ENCODE measurements around the gene CDH13.

Gene CDH13

DNA sequence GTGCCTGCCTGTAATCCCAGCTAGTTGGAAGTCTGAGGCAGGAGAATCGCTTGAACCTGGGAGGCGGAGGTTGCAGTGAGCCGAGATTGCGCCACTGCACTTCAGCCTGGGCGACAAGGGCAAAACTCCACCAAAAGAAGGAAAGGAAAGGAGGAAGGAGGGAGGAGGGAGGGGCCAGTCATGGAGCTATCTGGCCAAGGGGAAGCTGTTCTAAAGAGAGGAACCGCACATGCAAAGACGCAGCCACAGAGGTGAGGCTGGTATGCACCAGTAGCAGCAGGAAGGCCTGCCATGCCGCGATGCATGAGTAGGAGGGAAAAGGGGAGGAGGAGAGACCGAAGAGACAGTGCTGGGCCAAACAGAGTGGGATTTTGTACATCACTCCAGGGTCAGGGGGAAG, 1216.9 kb downstream of the CDH13 start:
- DNase-seq (ENCODE audit: low spot score), result no peak

DNA sequence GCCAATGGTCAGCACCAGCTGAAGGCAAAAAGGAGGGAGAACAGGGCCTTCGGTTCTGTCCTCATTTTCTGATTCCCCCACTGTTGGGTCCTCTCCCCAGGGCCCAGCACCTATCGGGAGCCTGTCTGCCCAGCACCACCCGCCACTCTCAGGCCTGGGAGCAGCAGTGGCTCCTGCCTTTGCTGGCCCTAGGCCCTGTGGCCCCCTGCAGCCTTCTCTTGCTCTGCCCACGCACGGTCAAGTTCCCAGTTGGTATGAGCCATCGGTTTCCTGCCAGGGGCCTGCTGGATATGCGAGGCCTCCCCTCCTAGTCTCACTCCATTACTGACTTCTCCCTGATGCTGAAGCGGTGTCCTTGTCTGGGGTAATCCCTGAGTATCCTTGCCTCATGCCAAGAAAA, 1218.5 kb downstream of the CDH13 start:
- DNase-seq (ENCODE audit: low spot score), result no peak

DNA sequence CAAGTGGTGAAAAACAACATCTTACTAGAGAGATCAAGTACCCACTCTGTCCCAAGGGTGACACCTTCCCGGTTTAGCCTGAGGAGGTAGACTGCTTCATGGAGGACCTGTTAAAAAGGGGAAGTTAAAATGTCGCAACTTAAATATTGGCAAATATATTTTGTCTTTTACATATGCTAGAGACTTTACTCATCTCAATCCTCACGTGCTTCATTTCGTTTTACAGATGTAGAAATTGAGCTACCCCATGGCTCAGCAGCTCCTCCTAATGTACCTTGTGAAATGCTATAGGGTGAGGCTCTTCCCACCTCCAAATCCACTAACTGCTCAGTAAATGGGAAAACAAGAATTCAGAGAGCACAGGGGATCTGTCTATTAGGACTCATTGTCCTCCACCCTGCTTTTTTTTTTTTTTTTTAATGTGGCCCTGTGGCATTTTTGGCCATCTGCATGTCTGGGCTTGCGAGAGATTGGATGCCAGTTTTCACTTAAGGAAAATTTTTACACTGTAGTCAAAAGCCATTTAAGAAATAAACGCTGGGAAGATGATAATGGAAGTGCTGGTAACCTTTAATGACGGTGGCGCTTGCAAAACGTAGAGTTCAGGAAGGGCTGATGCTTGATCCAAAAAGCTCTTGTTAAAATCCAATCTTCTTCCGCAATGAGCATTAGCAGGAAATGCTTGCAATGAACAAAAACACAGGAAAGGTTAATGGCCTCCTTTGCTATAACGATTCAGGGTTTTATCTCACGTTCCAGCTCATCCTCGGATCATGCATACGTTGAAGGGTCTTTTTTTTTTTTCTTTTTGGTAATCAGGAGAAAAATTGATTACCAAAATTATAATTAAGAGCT, 1220.8 kb downstream of the CDH13 start:
- peak; percentile 11 for DNase-seq (ENCODE audit: low spot score)

DNA sequence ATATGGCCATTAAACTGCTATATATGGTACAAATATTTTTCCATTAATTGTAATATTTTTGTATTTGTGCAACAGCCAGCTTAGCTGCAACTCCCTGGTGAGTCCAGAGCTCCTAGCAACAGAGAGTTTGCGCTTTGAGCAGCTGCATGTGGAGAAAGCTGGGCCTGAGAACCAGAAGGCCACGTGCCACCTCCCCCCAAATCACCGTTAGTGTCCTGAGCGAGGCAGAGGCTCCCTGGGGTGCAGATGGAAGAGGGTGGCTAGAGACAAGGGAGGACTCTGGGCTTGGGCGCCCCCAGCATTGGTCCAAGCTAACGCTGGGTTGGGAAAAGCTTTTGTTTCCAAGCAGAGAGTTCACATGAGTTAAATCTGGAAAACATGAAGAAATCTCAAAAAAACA, 1222.7 kb downstream of the CDH13 start:
- DNase-seq (ENCODE audit: low spot score), result no peak

All from COLO829 (cell line).